Activated B cell treated with CpG ODN at 0.5 μM for 24 hours (primary cell): ENCODE data around the gene MARCO. TPM values are rescaled to one million over a fixed set of nuclear protein-coding genes. Genes with fewer than 3 reads are reported as not detected.

Experiments
- ATAC-seq: fragments of 200-7000 bp; cut with Tn5 transposase; one replicate; pipeline ENCODE4 v1.10.0; 2021; ENCODE audit warnings: low read depth, mild to moderate bottlenecking, moderate library complexity
- CTCF ChIA-PET: fragments of 350-600 bp; sonication (Branson Sonifier 250); formaldehyde crosslinking; loops from one replicate; lab custom pipeline; 2021; ENCODE audit warnings: antibody characterized with exemption; lab: Charles Lee
- POLR2A ChIA-PET: fragments of 350-600 bp; sonication (Branson Sonifier 250); formaldehyde crosslinking; loops from one replicate; lab custom pipeline; 2021; ENCODE audit warnings: antibody characterized with exemption; lab: Charles Lee
- DNase-seq: peaks from one replicate; pipeline ENCODE4 v3.0.0; 2022
- H3K27ac Mint-ChIP-seq: one replicate; pipeline ENCODE4 v1.8.0; 2020; ENCODE audit warnings: mixed read lengths
- H3K27me3 Mint-ChIP-seq: one replicate; pipeline ENCODE4 v1.8.0; 2021; ENCODE audit warnings: mixed read lengths
- H3K36me3 Mint-ChIP-seq: one replicate; pipeline ENCODE4 v1.8.0; 2021; ENCODE audit warnings: low read depth, mixed read lengths
- H3K4me1 Mint-ChIP-seq: one replicate; pipeline ENCODE4 v1.8.0; 2021; ENCODE audit warnings: mixed read lengths
- H3K4me3 Mint-ChIP-seq: one replicate; pipeline ENCODE4 v1.8.0; 2020; ENCODE audit warnings: mild to moderate bottlenecking, mixed read lengths
- H3K9me3 Mint-ChIP-seq: one replicate; pipeline ENCODE4 v1.8.0; 2020; ENCODE audit warnings: mixed read lengths
- intact Hi-C: fragments of 100-400 bp; cut with micrococcal nuclease; formaldehyde crosslinking; loops from one replicate; pipeline ENCODE4 v1.15.1; 2024
- total RNA-seq: library from RNA; stranded (reverse); gene quantifications from 2 replicates; pipeline ENCODE4 v1.2.3, GENCODE V29; 2022
- TF ChIP-seq, protein P1 (sequence below): fragments of 200-600 bp; IDR thresholded peaks from one replicate; pipeline ENCODE4 v1.8.0; 2022; ENCODE audit warnings: antibody characterized with exemption, mild to moderate bottlenecking

MARCO gene
- total RNA-seq, 1 donor from 2014 or later, result not detected

DNA sequence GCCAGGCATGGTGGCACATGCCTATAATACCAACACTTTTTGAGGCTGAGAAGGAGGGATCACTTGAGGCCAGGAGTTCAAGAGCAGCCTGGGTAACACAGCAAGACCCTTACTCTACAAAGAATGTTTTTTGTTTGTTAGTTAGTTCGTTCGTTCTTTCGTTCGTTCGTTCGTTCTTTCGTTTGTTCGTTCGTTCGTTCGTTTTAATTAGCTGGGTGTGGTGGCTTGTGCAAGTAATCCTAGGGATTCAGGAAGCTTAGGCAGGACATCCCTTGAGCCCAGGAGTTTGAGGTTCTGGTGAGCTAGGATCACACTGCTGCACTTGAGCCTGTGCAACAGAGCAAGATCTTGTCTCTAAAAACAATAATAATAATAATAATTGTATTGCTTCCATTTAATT is 98.7 kb downstream of the MARCO start:
- ATAC-seq (no peak), DNase-seq (no peak)
- intact Hi-C loops, result no loop called here
- ChIA-PET POLR2A (no interaction called here), CTCF (no interaction called here)
- Mint-ChIP-seq H3K27ac (no peak overlapping the region), H3K4me1 (no peaks in the 10 kb centered on the region), H3K4me3 (no peak overlapping the region), H3K36me3 (no peaks in the 10 kb centered on the region), H3K9me3 (peaks cover 6% of the 10 kb centered on the region), H3K27me3 (no peaks in the 10 kb centered on the region)
- TF ChIP-seq, protein P1, sequence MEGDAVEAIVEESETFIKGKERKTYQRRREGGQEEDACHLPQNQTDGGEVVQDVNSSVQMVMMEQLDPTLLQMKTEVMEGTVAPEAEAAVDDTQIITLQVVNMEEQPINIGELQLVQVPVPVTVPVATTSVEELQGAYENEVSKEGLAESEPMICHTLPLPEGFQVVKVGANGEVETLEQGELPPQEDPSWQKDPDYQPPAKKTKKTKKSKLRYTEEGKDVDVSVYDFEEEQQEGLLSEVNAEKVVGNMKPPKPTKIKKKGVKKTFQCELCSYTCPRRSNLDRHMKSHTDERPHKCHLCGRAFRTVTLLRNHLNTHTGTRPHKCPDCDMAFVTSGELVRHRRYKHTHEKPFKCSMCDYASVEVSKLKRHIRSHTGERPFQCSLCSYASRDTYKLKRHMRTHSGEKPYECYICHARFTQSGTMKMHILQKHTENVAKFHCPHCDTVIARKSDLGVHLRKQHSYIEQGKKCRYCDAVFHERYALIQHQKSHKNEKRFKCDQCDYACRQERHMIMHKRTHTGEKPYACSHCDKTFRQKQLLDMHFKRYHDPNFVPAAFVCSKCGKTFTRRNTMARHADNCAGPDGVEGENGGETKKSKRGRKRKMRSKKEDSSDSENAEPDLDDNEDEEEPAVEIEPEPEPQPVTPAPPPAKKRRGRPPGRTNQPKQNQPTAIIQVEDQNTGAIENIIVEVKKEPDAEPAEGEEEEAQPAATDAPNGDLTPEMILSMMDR, result no peak

Other genes with a start within 250 kb of the MARCO start
- gene EN1, start 94.5 kb upstream of the MARCO start, total RNA-seq, result not detected in 2 replicates
- not detected in 2 replicates for gene C1QL2, start 216.6 kb downstream of the MARCO start, total RNA-seq